GM23338 (cell line): ENCODE measurements around the gene JMJD7. TPM values are rescaled to one million over a fixed set of nuclear protein-coding genes. Genes with fewer than 3 reads are reported as not detected.

ENCODE experiments used
- ATAC-seq: fragments of 200-7000 bp; cut with Tn5 transposase; 3 replicates; pipeline ENCODE4 v1.9.1; 2020
- DNase-seq: peaks from one replicate; pipeline ENCODE4 v3.0.0-alpha.2; 2015; ENCODE audit warnings: low spot score
- H2AFZ ChIP-seq: fragments of 200-600 bp; sonication (generic); 2 replicates; pipeline ENCODE4 v1.8.0; 2016; ENCODE audit warnings: antibody characterized with exemption, mild to moderate bottlenecking, moderate library complexity
- H3F3A ChIP-seq: fragments of 200-600 bp; sonication (generic); replicated peaks from 2 replicates; pipeline ENCODE4 v1.8.0; 2017; ENCODE audit warnings: antibody characterized with exemption, mixed run types, low read depth
- H3K27ac ChIP-seq: fragments of 200-600 bp; sonication (generic); 2 replicates; pipeline ENCODE4 v1.6.1; 2016; ENCODE audit warnings: low read depth
- H3K27me3 ChIP-seq: fragments of 200-600 bp; sonication (generic); 2 replicates; pipeline ENCODE4 v1.8.0; 2016; ENCODE audit warnings: mild to moderate bottlenecking, mixed run types, moderate library complexity; ENCODE audit not compliant: insufficient read depth
- H3K36me3 ChIP-seq: fragments of 200-600 bp; sonication (generic); 2 replicates; pipeline ENCODE4 v1.8.0; 2016; ENCODE audit warnings: mild to moderate bottlenecking; ENCODE audit not compliant: insufficient read depth
- H3K4me1 ChIP-seq: fragments of 200-600 bp; sonication (generic); 2 replicates; pipeline ENCODE4 v1.8.0; 2016; ENCODE audit warnings: mild to moderate bottlenecking, moderate library complexity; ENCODE audit not compliant: insufficient read depth
- H3K4me2 ChIP-seq: fragments of 200-600 bp; sonication (generic); 2 replicates; pipeline ENCODE4 v1.7.1; 2017; ENCODE audit warnings: mixed run types
- H3K4me3 ChIP-seq: fragments of 200-600 bp; sonication (generic); 2 replicates; pipeline ENCODE4 v1.6.1; 2016; ENCODE audit warnings: mixed run types
- H3K79me2 ChIP-seq: fragments of 200-600 bp; sonication (generic); replicated peaks from 2 replicates; pipeline ENCODE4 v1.8.0; 2017; ENCODE audit warnings: mild to moderate bottlenecking; ENCODE audit not compliant: insufficient read depth
- H3K9me2 ChIP-seq: fragments of 200-600 bp; sonication (generic); 2 replicates; pipeline ENCODE4 v1.8.0; 2017; ENCODE audit not compliant: insufficient read depth
- H4K20me1 ChIP-seq: fragments of 200-600 bp; sonication (generic); replicated peaks from 2 replicates; pipeline ENCODE4 v1.8.0; 2017; ENCODE audit warnings: mild to moderate bottlenecking; ENCODE audit not compliant: insufficient read depth
- H3K27ac Mint-ChIP-seq: 2 replicates; pipeline ENCODE4 v1.8.0; 2020; ENCODE audit warnings: inconsistent platforms, mild to moderate bottlenecking, moderate library complexity, mixed read lengths
- H3K27me3 Mint-ChIP-seq: 3 replicates; pipeline ENCODE4 v1.8.0; 2022; ENCODE audit warnings: low read depth, mild to moderate bottlenecking, moderate library complexity, mixed read lengths, inconsistent platforms; ENCODE audit not compliant: insufficient read depth, poor library complexity
- H3K36me3 Mint-ChIP-seq: 3 replicates; pipeline ENCODE4 v1.8.0; 2021; ENCODE audit warnings: low read depth, mild to moderate bottlenecking, inconsistent platforms, moderate library complexity, mixed read lengths
- H3K4me1 Mint-ChIP-seq: 3 replicates; pipeline ENCODE4 v1.8.0; 2020; ENCODE audit warnings: mild to moderate bottlenecking, inconsistent platforms, mixed read lengths
- H3K4me3 Mint-ChIP-seq: 3 replicates; pipeline ENCODE4 v1.8.0; 2021; ENCODE audit warnings: moderate library complexity, mild to moderate bottlenecking, inconsistent platforms, mixed read lengths
- H3K9me3 Mint-ChIP-seq: 3 replicates; pipeline ENCODE4 v1.8.0; 2020; ENCODE audit warnings: moderate library complexity, mild to moderate bottlenecking, inconsistent platforms, mixed read lengths
- CREB1 ChIP-seq: fragments of 250-450 bp; sonication (Bioruptor Pico); IDR thresholded peaks from 2 replicates; pipeline ENCODE4 v1.5.0; 2020; ENCODE audit warnings: low read depth, mild to moderate bottlenecking, moderate library complexity
- EZH2 ChIP-seq: fragments of 200-600 bp; sonication (generic); IDR thresholded peaks from one replicate; pipeline ENCODE4 v1.8.0; 2017; ENCODE audit warnings: antibody characterized with exemption, mild to moderate bottlenecking, low read depth; ENCODE audit not compliant: unreplicated experiment
- NANOG ChIP-seq: IDR thresholded peaks from 2 replicates; pipeline ENCODE4 v1.6.1; 2016; ENCODE audit warnings: antibody characterized with exemption, borderline replicate concordance
- POLR2AphosphoS5 ChIP-seq: IDR thresholded peaks from 2 replicates; pipeline ENCODE4 v1.6.1; 2016; ENCODE audit warnings: antibody characterized with exemption, low read depth
- REST ChIP-seq: IDR thresholded peaks from one replicate; pipeline ENCODE4 v1.6.1; 2018; ENCODE audit warnings: antibody characterized with exemption; ENCODE audit not compliant: unreplicated experiment
- STAT1 ChIP-seq: IDR thresholded peaks from one replicate; pipeline ENCODE4 v1.6.1; 2016; ENCODE audit warnings: antibody characterized with exemption; ENCODE audit not compliant: unreplicated experiment
- ZNF331 ChIP-seq: fragments of 250-450 bp; sonication (Bioruptor Pico); IDR thresholded peaks from 2 replicates; pipeline ENCODE4 v1.5.0; 2020; ENCODE audit warnings: low read depth, mild to moderate bottlenecking, moderate library complexity
- polyA plus RNA-seq: library from polyadenylated mRNA; unstranded; fragments of >200 nt; fragmentation: Nextera tagmentation; extraction: Ambion mirVana; gene quantifications from 2 replicates; pipeline ENCODE4 v1.2.1, GENCODE V29; 2016
- total RNA-seq: library from RNA; depleted of rRNA; stranded (reverse); fragments of >200 nt; shearing (Covaris generic); gene quantifications from 2 replicates; pipeline ENCODE4 v1.2.3, GENCODE V29; 2014

Gene JMJD7
- total and polyA plus RNA-seq, 2 experiments from 2014 or later: 8.5 to 9.2 TPM

DNA sequence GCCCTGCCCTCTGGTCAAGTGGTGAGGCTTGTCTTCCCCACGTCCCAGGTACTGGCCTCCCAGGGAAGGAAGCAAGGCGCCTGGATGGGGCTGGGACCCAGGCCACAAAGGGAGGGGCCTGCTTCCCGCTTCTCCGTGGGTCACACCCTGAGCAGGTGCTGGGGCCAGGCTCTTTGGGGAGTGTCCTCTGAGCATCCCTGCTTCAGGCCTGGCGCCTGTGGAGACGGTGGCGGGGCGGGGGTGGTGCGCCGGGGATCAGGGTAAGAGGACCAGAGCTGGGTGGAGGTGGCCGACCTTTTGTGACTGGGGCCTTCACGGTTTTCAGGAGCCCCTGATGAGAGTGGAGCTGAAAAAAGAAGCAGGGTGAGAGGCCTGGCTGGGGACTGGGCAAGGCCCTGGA lies 14.3 kb downstream of the JMJD7 start (continued):
- no peak for TF ChIP-seq POLR2AphosphoS5
- TF ChIP-seq NANOG: no peak

DNA sequence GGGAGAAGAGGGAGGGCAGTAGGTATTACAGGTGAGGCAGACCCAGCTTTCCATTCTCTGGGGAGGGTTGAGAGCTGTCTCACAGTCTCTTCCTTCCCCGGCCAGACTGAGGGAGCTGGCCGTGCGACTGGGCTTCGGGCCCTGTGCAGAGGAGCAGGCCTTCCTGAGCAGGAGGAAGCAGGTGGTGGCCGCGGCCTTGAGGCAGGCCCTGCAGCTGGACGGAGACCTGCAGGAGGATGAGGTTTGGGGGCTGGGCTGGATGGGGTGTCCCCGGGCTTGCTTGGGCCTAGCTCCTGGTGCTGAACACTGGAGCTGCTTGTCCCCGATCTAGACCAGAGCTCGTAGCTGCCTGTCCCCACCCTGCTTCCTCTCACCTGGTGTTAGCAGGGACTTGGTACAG lies 15.7 kb downstream of the JMJD7 start:
- Histone ChIP-seq H3K36me3 (no peaks in the 10 kb centered on the region), H3K4me1 (no peaks in the 10 kb centered on the region), H2AFZ (no peak overlapping the region), H3K4me3 (no peak overlapping the region), H3K4me2 (no peak overlapping the region), H4K20me1 (no peaks in the 10 kb centered on the region), H3F3A (no peaks in the 10 kb centered on the region), H3K79me2 (no peaks in the 10 kb centered on the region), H3K9me2 (no peaks in the 10 kb centered on the region), H3K27ac (no peak overlapping the region), H3K27me3 (no peaks in the 10 kb centered on the region)
- no peak for DNase-seq
- ATAC-seq: no peak
- TF ChIP-seq STAT1 (no peak), REST (no peak), EZH2 (no peak), CREB1 (CRISPR knock-in tag) (no peak)
- Mint-ChIP-seq H3K4me1 (no peaks in the 10 kb centered on the region), H3K36me3 (no peaks in the 10 kb centered on the region; the same call in 2 of the 3 replicates), H3K27ac (no peak overlapping the region), H3K9me3 (no peaks in the 10 kb centered on the region), H3K27me3 (peaks cover 4% of the 10 kb centered on the region), H3K4me3 (no peak overlapping the region)

- no peaks in the 10 kb centered on the region for H3K36me3 ChIP-seq
- H3K9me2 ChIP-seq: no peaks in the 10 kb centered on the region
- Mint-ChIP-seq H3K9me3 (no peaks in the 10 kb centered on the region; the same call in 2 of the 3 replicates), H3K36me3 (no peaks in the 10 kb centered on the region; the same call in 1 of the 3 replicates), H3K27ac (no peak overlapping the region), H3K4me1 (no peaks in the 10 kb centered on the region), H3K4me3 (no peak overlapping the region), H3K27me3 (peaks cover 7% of the 10 kb centered on the region)
- H2AFZ ChIP-seq: no peak overlapping the region
- TF ChIP-seq ZNF331 (CRISPR knock-in tag) (no peak), EZH2 (no peak), REST (no peak), CREB1 (CRISPR knock-in tag) (no peak)
- DNase-seq (no peak), ATAC-seq (no peak)
- H3K4me1 ChIP-seq: no peaks in the 10 kb centered on the region
- no peaks in the 10 kb centered on the region for H3K27me3 ChIP-seq
- no peaks in the 10 kb centered on the region for H4K20me1 ChIP-seq
- no peaks in the 10 kb centered on the region for H3F3A ChIP-seq
- no peak overlapping the region for H3K4me2 ChIP-seq
- no peaks in the 10 kb centered on the region for H3K79me2 ChIP-seq
- H3K4me3 ChIP-seq: no peak overlapping the region
- H3K27ac ChIP-seq: no peak overlapping the region
These were observed 16.9 kb downstream of the JMJD7 start for GRCh38 chr15:41844814-41845213.
